Testis (tissue), 5 donors: ENCODE measurements around the gene TXNDC8. TPM values are rescaled to one million over a fixed set of nuclear protein-coding genes. Genes with fewer than 3 reads are reported as not detected.

Experiments
- DNase-seq: peaks from one replicate; pipeline ENCODE4 v3.0.0-alpha.2; 2019
- H3K27ac ChIP-seq, 2 donors: fragments of 200-600 bp; sonication (generic); one replicate each; pipeline ENCODE4 v1.5.1; 2019
- H3K27me3 ChIP-seq: fragments of 200-600 bp; sonication (generic); one replicate; pipeline ENCODE4 v1.5.1; 2019
- H3K36me3 ChIP-seq: fragments of 200-600 bp; sonication (generic); one replicate; pipeline ENCODE4 v1.5.1; 2017; ENCODE audit warnings: low read depth; ENCODE audit errors: missing control alignments
- H3K4me1 ChIP-seq: fragments of 200-600 bp; sonication (generic); one replicate; pipeline ENCODE4 v1.5.1; 2019
- H3K4me3 ChIP-seq, 2 donors: fragments of 200-600 bp; sonication (generic); one replicate each; pipeline ENCODE4 v1.5.1; 2017 to 2019
- H3K9me3 ChIP-seq: fragments of 200-600 bp; sonication (generic); one replicate; pipeline ENCODE4 v1.5.1; 2017
- POLR2A ChIP-seq: fragments of 450-650 bp; IDR thresholded peaks from one replicate; pipeline ENCODE4 v1.6.1; 2017; ENCODE audit warnings: antibody characterized with exemption, mild to moderate bottlenecking, moderate library complexity
- WGBS, 2 donors: methylation state at CpG; one replicate each; pipeline ENCODE4 v1.1.5; 2018; 5-methylcytosine and 5-hydroxymethylcytosine counted together
- intact Hi-C: fragments of 100-400 bp; cut with DNase I; formaldehyde crosslinking; loops from one replicate; pipeline ENCODE4 v1.15.1; 2023; ENCODE audit warnings: low total_unique reads
- long read RNA-seq, 2 donors: transcript quantifications; one replicate each; lab custom pipeline, GENCODE V29; 2026
- polyA plus RNA-seq: library from polyadenylated mRNA; stranded (reverse); fragments of 350-450 nt; fragmentation: Illumina TruSeq; extraction: RNeasy Lipid Tissue Mini Kit (QIAGEN cat#74804); gene quantifications from one replicate; pipeline ENCODE4 v1.2.3, GENCODE V29; 2014; ENCODE audit warnings: low read depth, low replicate concordance; ENCODE audit not compliant: insufficient read depth
- total RNA-seq, 2 donors: library from RNA; depleted of rRNA; stranded (reverse); fragments of >200 nt; gene quantifications; one replicate each; pipeline ENCODE4 v1.2.3, GENCODE V29; 2016
- TF ChIP-seq, protein P1 (sequence below), 3 experiments: fragments of 450-650 bp in 2 of 3; fragments of 200-600 bp in 1 of 3; sonication (generic) in 1 of 3; IDR thresholded peaks; one replicate each; pipeline ENCODE4 v1.5.1; 2016 to 2019; ENCODE audit warnings: antibody characterized with exemption in 3 of 3, mild to moderate bottlenecking in 2 of 3, moderate library complexity in 1 of 3

The TXNDC8 gene
- total RNA-seq (10 to 100 TPM in 1 of 2 donors, 1 to 10 TPM in 1; 3.5 to 17.9 TPM), polyA plus RNA-seq (16.7 TPM)
- long read RNA-seq, donor 1, result 0 reads
- long read RNA-seq, donor 2, result 0 reads

DNA sequence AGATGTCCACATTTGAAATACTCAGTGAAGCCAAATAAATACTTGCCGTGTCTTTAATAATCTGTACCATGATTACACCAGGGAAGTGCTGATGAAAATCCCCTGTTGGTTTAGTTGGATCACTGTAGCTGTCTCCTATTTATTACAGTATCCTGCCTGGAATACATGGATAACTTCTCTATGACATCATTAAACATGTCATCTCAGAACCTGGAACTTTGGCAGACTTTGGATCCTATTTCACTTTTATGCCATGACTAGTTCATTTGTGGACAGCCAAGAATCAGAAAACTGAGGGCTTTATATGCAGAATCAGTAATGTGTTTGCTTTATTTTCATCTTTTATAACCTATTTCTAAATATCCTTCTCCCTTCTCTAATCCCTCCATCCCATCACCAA lies at the start of gene TXNDC8:
TXNDC8 (minus strand) TSS at position 137 of the 400 bp plus-strand sequence.
- WGBS, 2 donors, result 68 to 73% methylated on average over 1 of the region's 1 CpG
- Histone ChIP-seq H3K36me3 (no peaks in the 10 kb centered on the region), H3K27me3 (no peaks in the 10 kb centered on the region), H3K9me3 (no peaks in the 10 kb centered on the region), H3K4me1 (no peaks in the 10 kb centered on the region), H3K27ac (no peak within 1 kb of the TSS), H3K4me3 (no peak within 1 kb of the TSS)
- no peak for TF ChIP-seq POLR2A
- TF ChIP-seq, protein P1, sequence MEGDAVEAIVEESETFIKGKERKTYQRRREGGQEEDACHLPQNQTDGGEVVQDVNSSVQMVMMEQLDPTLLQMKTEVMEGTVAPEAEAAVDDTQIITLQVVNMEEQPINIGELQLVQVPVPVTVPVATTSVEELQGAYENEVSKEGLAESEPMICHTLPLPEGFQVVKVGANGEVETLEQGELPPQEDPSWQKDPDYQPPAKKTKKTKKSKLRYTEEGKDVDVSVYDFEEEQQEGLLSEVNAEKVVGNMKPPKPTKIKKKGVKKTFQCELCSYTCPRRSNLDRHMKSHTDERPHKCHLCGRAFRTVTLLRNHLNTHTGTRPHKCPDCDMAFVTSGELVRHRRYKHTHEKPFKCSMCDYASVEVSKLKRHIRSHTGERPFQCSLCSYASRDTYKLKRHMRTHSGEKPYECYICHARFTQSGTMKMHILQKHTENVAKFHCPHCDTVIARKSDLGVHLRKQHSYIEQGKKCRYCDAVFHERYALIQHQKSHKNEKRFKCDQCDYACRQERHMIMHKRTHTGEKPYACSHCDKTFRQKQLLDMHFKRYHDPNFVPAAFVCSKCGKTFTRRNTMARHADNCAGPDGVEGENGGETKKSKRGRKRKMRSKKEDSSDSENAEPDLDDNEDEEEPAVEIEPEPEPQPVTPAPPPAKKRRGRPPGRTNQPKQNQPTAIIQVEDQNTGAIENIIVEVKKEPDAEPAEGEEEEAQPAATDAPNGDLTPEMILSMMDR (IDR thresholded peaks at IDR 0.05), result no peak
- DNase-seq, result no peak
- intact Hi-C loops, result no loop called here

DNA sequence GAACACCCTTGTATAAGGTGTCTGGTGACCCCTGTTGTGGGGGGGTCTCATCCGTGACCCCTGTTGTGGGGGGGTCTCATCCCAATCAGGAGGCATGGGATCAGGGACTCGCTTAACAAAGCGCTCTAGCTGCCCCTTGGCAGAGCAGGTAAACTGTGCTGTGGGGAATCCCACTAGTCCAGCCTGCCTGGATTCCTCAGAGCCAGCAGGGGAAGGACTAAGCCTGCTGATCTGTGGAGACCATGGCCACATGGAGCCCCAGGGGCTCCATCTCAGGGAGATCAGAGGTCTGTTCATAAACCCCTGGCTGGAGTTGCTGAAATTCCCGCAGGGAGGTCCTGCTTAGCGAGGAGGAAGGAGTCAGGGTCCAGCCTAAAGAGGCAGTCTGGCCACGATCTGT lies 45.8 kb upstream of the TXNDC8 start:
- H3K4me1 ChIP-seq, result no peaks in the 10 kb centered on the region
- no peaks in the 10 kb centered on the region for H3K9me3 ChIP-seq
- no peak overlapping the region for H3K27ac ChIP-seq
- intact Hi-C loops, result no loop called here
- H3K4me3 ChIP-seq, result no peak overlapping the region
- DNase-seq, result no peak
- H3K27me3 ChIP-seq, result no peaks in the 10 kb centered on the region
- WGBS, 2 donors, result 95 to 98% methylated on average over 3 to 6 of the region's 6 CpGs
- H3K36me3 ChIP-seq, result no peaks in the 10 kb centered on the region
- TF ChIP-seq POLR2A, result no peak
- TF ChIP-seq, protein P1 (IDR thresholded peaks at IDR 0.05), result no peak

DNA sequence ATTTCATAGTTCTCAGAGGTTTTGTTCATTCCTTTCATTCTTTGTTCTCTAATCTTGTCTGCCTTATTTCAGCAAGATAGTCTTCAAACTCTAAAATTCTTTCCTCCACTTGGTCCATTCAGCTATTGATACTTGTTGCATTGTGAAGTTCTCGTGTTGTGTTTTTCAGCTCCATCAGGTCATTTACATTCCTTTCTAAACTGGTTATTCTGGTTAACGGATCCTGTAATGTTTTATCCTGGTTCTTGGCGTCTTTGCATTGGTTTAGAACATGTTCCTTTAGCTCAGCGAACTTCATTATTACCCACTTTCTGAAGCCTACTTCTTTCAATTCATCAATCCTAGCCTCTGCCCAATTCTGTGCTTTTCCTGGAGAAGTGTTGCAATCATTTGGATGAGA lies 45.1 kb upstream of the TXNDC8 start:
- no peaks in the 10 kb centered on the region for H3K4me1 ChIP-seq
- 95 to 96% methylated on average over 4 of the region's 4 CpGs for WGBS, 2 donors
- TF ChIP-seq POLR2A, result no peak
- TF ChIP-seq, protein P1 (IDR thresholded peaks at IDR 0.05), result no peak
- no peaks in the 10 kb centered on the region for H3K9me3 ChIP-seq
- DNase-seq, result no peak
- no peak overlapping the region for H3K4me3 ChIP-seq
- no peaks in the 10 kb centered on the region for H3K27me3 ChIP-seq
- no peaks in the 10 kb centered on the region for H3K36me3 ChIP-seq
- H3K27ac ChIP-seq, result no peak overlapping the region
- intact Hi-C loops, result no loop called here

DNA sequence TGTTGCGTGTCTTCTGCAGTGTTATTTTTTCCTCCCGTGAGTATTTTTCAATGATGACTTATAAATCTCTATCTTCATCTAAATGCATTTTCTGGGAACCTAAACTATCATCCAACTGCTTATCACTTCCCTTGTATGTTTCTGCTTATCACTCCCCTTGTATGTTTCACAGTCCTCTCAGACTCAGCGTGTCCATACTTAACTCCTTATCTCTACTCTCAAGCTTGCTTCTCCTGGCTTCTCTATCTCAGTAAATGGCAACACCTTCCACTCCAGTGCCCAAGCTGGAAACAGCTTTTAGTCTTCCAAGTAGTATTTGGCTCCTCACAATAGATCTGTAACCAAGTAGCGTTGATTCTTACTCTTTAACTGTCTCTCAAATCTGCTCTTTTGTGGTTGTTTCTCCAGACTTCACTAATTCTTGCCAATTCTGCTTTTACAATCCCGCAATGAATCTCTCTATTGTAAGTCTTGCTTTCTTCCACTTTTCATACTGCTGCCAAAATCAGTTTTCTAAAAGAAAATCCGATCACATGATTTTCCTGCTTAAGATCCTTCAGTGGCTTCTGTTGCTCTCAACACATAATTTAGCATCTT lies 33.8 kb upstream of the TXNDC8 start:
- TF ChIP-seq, protein P1 (IDR thresholded peaks at IDR 0.05), result no peak
- no peak for TF ChIP-seq POLR2A
- no peak overlapping the region for H3K27ac ChIP-seq
- DNase-seq, result no peak
- H3K9me3 ChIP-seq, result no peaks in the 10 kb centered on the region
- no peaks in the 10 kb centered on the region for H3K27me3 ChIP-seq
- H3K4me1 ChIP-seq, result no peaks in the 10 kb centered on the region
- 66 to 76% methylated on average over 6 of the region's 6 CpGs for WGBS, 2 donors
- H3K36me3 ChIP-seq, result no peaks in the 10 kb centered on the region
- H3K4me3 ChIP-seq, result no peak overlapping the region
- intact Hi-C loops, result no loop called here

DNA sequence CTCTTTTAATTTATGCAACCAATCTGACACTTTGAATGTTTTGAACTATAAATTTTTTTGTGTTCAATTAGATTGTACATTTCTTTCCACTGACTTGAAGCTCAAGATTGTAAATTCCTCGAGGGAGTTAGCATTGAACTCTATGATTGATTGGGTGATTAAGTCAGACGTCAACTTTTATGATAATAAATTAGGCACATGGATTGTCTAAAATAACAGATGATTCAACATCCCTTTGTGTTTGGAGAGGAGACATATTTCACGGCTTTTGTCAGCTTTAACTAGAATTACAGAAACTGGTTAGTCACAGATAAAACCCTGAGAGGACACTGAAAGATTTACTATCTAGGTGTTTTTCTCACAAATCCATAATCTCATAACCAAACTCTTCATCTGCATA lies 32.7 kb upstream of the TXNDC8 start:
- intact Hi-C loops, result no loop called here

More for the DNA sequence above, 32.7 kb upstream of the TXNDC8 start:
- no peak for TF ChIP-seq POLR2A
- TF ChIP-seq, protein P1 (IDR thresholded peaks at IDR 0.05), result no peak
- H3K36me3 ChIP-seq, result no peaks in the 10 kb centered on the region
- no peak for DNase-seq
- H3K27me3 ChIP-seq, result no peaks in the 10 kb centered on the region
- 56 to 60% methylated on average over 3 of the region's 3 CpGs for WGBS, 2 donors
- H3K4me3 ChIP-seq, result no peak overlapping the region
- no peaks in the 10 kb centered on the region for H3K4me1 ChIP-seq
- no peaks in the 10 kb centered on the region for H3K9me3 ChIP-seq
- H3K27ac ChIP-seq, result no peak overlapping the region
